Endothelial cell of umbilical vein (primary cell): Measurements from ENCODE around the gene ANKIB1. TPM values are rescaled to one million over a fixed set of nuclear protein-coding genes. Genes with fewer than 3 reads are reported as not detected.

Experiments
- BruUV-seq: library from RNA; stranded (reverse); fragments of 400-500 nt; replicated peaks from 2 replicates; lab custom pipeline; 2021; lab: Mats Ljungman, UMichigan
- CTCF ChIA-PET: fragments of 300-600, 350-600 bp; sonication (Branson Sonifier 250); formaldehyde crosslinking; loops from one replicate; lab custom pipeline; 2021; ENCODE audit warnings: antibody characterized with exemption, inconsistent platforms; lab: Charles Lee
- POLR2A ChIA-PET: fragments of 300-600, 350-600 bp; sonication (Branson Sonifier 250); formaldehyde crosslinking; loops from one replicate; lab custom pipeline; 2021; ENCODE audit warnings: antibody characterized with exemption, inconsistent platforms; lab: Charles Lee
- DNase-seq: peaks from one replicate; pipeline ENCODE4 v3.0.0-alpha.2; 2011; ENCODE audit warnings: low read depth, low spot score
- FAIRE-seq: peaks from 2 replicates; lab custom pipeline; 2011; peaks lifted over from hg19 to GRCh38; lab: Jason Lieb, UNC
- H2AFZ ChIP-seq: 2 replicates; pipeline ENCODE4 v1.6.0; 2012; ENCODE audit warnings: low read depth, low read length, control low read depth, inconsistent platforms
- H3K27ac ChIP-seq: 2 replicates; pipeline ENCODE4 v1.5.1; 2011; ENCODE audit warnings: low read depth, mild to moderate bottlenecking, control low read depth, low read length, moderate library complexity; ENCODE audit not compliant: insufficient read depth
- H3K27me3 ChIP-seq, 2 experiments: 2 replicates each; pipeline versions ENCODE4 v1.6.0 to v1.6.1; 2011; ENCODE audit warnings: low read length in 2 of 2, mixed read lengths in 1 of 2; ENCODE audit not compliant: control insufficient read depth in 2 of 2, insufficient read depth in 2 of 2
- H3K36me3 ChIP-seq, 2 experiments: 2 replicates in 1 of 2; 3 replicates in 1 of 2; pipeline ENCODE4 v1.5.1; 2011; ENCODE audit warnings: low read length in 2 of 2, mild to moderate bottlenecking in 1 of 2, moderate library complexity in 1 of 2; ENCODE audit not compliant: control insufficient read depth in 2 of 2, insufficient read depth in 2 of 2; ENCODE audit errors: extremely low read depth in 1 of 2
- H3K4me1 ChIP-seq: 3 replicates; pipeline ENCODE4 v1.5.1; 2011; ENCODE audit warnings: mild to moderate bottlenecking, low read length; ENCODE audit not compliant: control insufficient read depth, insufficient read depth; ENCODE audit errors: extremely low read depth
- H3K4me2 ChIP-seq: 2 replicates; pipeline ENCODE4 v1.6.1; 2011; ENCODE audit warnings: low read length, control low read depth, mixed read lengths; ENCODE audit not compliant: insufficient read depth
- H3K4me3 ChIP-seq, 3 experiments: fragments of 200-600 bp in 1 of 3; sonication (generic), shearing (Covaris generic) in 1 of 3; replicated peaks in 1 of 3; 2 replicates each; pipeline ENCODE4 v1.5.1; 2011 to 2016; ENCODE audit warnings: control low read depth in 3 of 3, low read length in 3 of 3, mild to moderate bottlenecking in 2 of 3, inconsistent platforms in 1 of 3, low read depth in 1 of 3, moderate library complexity in 1 of 3; ENCODE audit not compliant: insufficient read depth in 1 of 3
- H3K79me2 ChIP-seq: 2 replicates; pipeline ENCODE4 v1.6.0; 2012; ENCODE audit warnings: low read length, inconsistent platforms; ENCODE audit not compliant: control insufficient read depth, insufficient read depth
- H3K9ac ChIP-seq: replicated peaks from 2 replicates; pipeline ENCODE3; 2011; ENCODE audit warnings: low read length, control low read depth; ENCODE audit not compliant: insufficient read depth; ENCODE audit errors: extremely low read depth
- H3K9me1 ChIP-seq: replicated peaks from 3 replicates; pipeline ENCODE4 v1.6.0; 2011; ENCODE audit warnings: mild to moderate bottlenecking, low read length; ENCODE audit not compliant: control insufficient read depth, insufficient read depth; ENCODE audit errors: extremely low read depth
- H3K9me3 ChIP-seq: replicated peaks from 2 replicates; pipeline ENCODE4 v1.5.1; 2012; ENCODE audit warnings: low read length, inconsistent platforms; ENCODE audit not compliant: control insufficient read depth, insufficient read depth
- H4K20me1 ChIP-seq: replicated peaks from 2 replicates; pipeline ENCODE3; 2011; ENCODE audit warnings: mild to moderate bottlenecking, low read length; ENCODE audit not compliant: control insufficient read depth, insufficient read depth; ENCODE audit errors: extremely low read depth
- CTCF ChIP-seq, 2 donors: IDR thresholded peaks; 1 replicate in 1 of 2; 2 replicates in 1 of 2; pipeline ENCODE4 v1.5.1; 2011; ENCODE audit warnings: low read length in 2 of 2, mild to moderate bottlenecking in 2 of 2, moderate library complexity in 2 of 2, control low read depth in 1 of 2, inconsistent platforms in 1 of 2, low read depth in 1 of 2; ENCODE audit not compliant: insufficient read depth in 1 of 2; ENCODE audit errors: extremely low read depth in 1 of 2
- FOS ChIP-seq: IDR thresholded peaks from 2 replicates; pipeline ENCODE4 v1.6.1; 2011; ENCODE audit warnings: mild to moderate bottlenecking, low read length, moderate library complexity, borderline replicate concordance; ENCODE audit not compliant: insufficient read depth
- GATA2 ChIP-seq: IDR thresholded peaks from 2 replicates; pipeline ENCODE4 v1.7.0; 2011; ENCODE audit warnings: low read depth, mild to moderate bottlenecking, moderate library complexity, mixed read lengths, low read length; ENCODE audit not compliant: insufficient read length, insufficient read depth
- JUN ChIP-seq: IDR thresholded peaks from 2 replicates; pipeline ENCODE4 v1.6.1; 2011; ENCODE audit warnings: borderline replicate concordance, low read depth; ENCODE audit not compliant: insufficient read length, insufficient read depth
- MAX ChIP-seq: IDR thresholded peaks from 2 replicates; pipeline ENCODE4 v1.6.1; 2011; ENCODE audit not compliant: insufficient read depth, insufficient read length
- MYC ChIP-seq: IDR thresholded peaks from one replicate; pipeline ENCODE4 v1.6.1; 2011; ENCODE audit warnings: mild to moderate bottlenecking, low read depth, low read length
- POLR2AphosphoS5 ChIP-seq: IDR thresholded peaks from 2 replicates; pipeline ENCODE4 v1.6.1; 2012; ENCODE audit warnings: low read depth, mild to moderate bottlenecking, control low read depth, low read length, moderate library complexity; ENCODE audit not compliant: insufficient read depth
- dilution Hi-C: fragments of 300-500 bp; cut with MboI; formaldehyde crosslinking; loops from one replicate; pipeline ENCODE4 v1.15.0; 2019; ENCODE audit warnings: low sequenced_read_pairs; ENCODE audit not compliant: extremely low pct_ligation_motif_present
- intact Hi-C: fragments of 100-400 bp; cut with micrococcal nuclease; formaldehyde crosslinking; loops from one replicate; pipeline ENCODE4 v1.10.0; 2022
- polyA plus RNA-seq, 4 experiments: library from polyadenylated mRNA; depleted of rRNA in 3 of 4; stranded (reverse) in 3 of 4; unstranded in 1 of 4; fragments of >200 nt; gene quantifications; 2 replicates each; pipeline versions ENCODE4 v1.2.1 to v1.2.3, GENCODE V29; 2011 to 2012; ENCODE audit warnings: missing spikeins in 1 of 4
- total RNA-seq: library from RNA; stranded (reverse); gene quantifications from 2 replicates; pipeline ENCODE4 v1.2.3, GENCODE V29; 2021

The ANKIB1 gene
- total and polyA plus RNA-seq, 2 donors (not counting 3 experiments of a cell fraction or from before 2014, with no cell fraction given) = 16.9 to 56.5 TPM

GRCh38 chr7:92331508-92331907, 85.7 kb downstream of the ANKIB1 start:
- Histone ChIP-seq H3K4me3 (no peak overlapping the region), H2AFZ (no peak overlapping the region), H3K79me2 (no peaks in the 10 kb centered on the region), H3K9me3 (no peaks in the 10 kb centered on the region), H3K9ac (no peak overlapping the region), H3K27me3 (no peaks in the 10 kb centered on the region), H3K36me3 (no peaks in the 10 kb centered on the region), H3K9me1 (peaks cover 2% of the 10 kb centered on the region), H3K4me2 (no peak overlapping the region), H3K4me1 (no peaks in the 10 kb centered on the region), H3K27ac (no peak overlapping the region), H4K20me1 (peaks cover 2% of the 10 kb centered on the region)
- POLR2A ChIA-PET = no interaction called here
- FAIRE-seq (no peak), DNase-seq (no peak)
- intact Hi-C loops (no loop called here), dilution Hi-C loops (no loop called here)
- CTCF ChIA-PET = no interaction called here
- TF ChIP-seq MYC = no peak
- TF ChIP-seq FOS = no peak
- no peak for TF ChIP-seq GATA2
- no peak for TF ChIP-seq JUN
- no TSS peak for BruUV-seq

GRCh38 chr7:92332782-92333181, 87.0 kb downstream of the ANKIB1 start:
- FAIRE-seq = no peak
- no peak overlapping the region for H3K4me3 ChIP-seq
- H2AFZ ChIP-seq = no peak overlapping the region
- TF ChIP-seq MAX = no peak
- no peak for TF ChIP-seq POLR2AphosphoS5
- TF ChIP-seq CTCF (IDR thresholded peaks at IDR 0.05; ENCODE audit: extremely low read depth in 1 of 2, insufficient read depth in 1 of 2, low read depth in 1 of 2, low read length in 2 of 2) = no peak
- TF ChIP-seq FOS = no peak
- no peak for TF ChIP-seq GATA2
- TF ChIP-seq MYC = no peak
- no peaks in the 10 kb centered on the region for H4K20me1 ChIP-seq
- H3K79me2 ChIP-seq = no peaks in the 10 kb centered on the region
- no peak overlapping the region for H3K4me2 ChIP-seq
- POLR2A ChIA-PET = no interaction called here
- H3K4me1 ChIP-seq = no peaks in the 10 kb centered on the region
- no TSS peak for BruUV-seq
- intact Hi-C loops (no loop called here), dilution Hi-C loops (no loop called here)
- peaks cover 2% of the 10 kb centered on the region for H3K9me1 ChIP-seq
- no peak overlapping the region for H3K9ac ChIP-seq
- no peaks in the 10 kb centered on the region for H3K9me3 ChIP-seq
- H3K27me3 ChIP-seq = no peaks in the 10 kb centered on the region
- CTCF ChIA-PET = no interaction called here
- H3K27ac ChIP-seq = no peak overlapping the region
- no peaks in the 10 kb centered on the region for H3K36me3 ChIP-seq
- no peak for DNase-seq
